GM21447 (cell line): ENCODE measurements around the gene UCK2.
A peak's percentile ranks its signal among the peaks of the same experiment; 100 is the strongest.

ENCODE experiments used
- ATAC-seq: cut with Tn5 transposase; IDR thresholded peaks from one replicate; pipeline ENCODE4 v1.9.1; 2021; ENCODE audit not compliant: unreplicated experiment

UCK2 gene

DNA sequence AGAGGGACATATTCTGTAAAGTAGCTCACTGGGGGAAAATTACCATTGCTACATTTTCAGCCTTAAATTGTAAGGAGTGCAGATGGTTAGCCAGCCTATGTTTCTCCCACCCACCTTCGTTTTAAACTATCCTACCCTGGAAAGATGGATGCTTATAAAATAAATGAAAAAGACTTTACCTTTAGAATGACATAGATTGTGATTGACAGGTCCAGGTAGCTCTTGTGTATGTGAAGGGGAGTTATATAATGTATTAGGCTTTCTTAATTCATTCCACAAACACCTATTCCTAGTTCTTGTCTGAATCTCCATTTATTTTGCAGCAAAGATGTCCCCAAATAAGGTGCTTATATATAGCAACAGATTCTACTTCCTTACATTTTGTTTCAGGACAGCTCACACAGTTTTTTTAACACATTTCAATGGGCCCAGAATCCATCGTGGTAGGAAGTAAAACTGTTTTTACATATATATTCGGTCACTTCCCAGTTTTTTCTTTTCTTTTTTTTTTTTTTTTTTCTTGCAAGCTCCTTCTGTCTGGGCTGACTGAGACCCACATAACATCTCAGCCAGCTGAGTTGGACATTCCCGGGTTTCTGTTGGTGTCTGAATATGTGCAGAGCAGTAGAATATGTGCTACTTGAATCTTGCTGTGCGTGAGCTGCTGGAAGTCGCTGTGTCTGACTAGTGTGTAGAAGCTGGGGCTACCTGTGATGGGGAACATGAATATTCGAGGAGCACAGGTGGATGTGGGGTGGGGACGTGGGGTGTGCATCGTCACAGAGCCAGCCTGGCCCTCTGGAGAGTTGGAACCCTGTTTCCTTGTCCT lies 27.8 kb downstream of the UCK2 start:
- ATAC-seq = no peak

DNA sequence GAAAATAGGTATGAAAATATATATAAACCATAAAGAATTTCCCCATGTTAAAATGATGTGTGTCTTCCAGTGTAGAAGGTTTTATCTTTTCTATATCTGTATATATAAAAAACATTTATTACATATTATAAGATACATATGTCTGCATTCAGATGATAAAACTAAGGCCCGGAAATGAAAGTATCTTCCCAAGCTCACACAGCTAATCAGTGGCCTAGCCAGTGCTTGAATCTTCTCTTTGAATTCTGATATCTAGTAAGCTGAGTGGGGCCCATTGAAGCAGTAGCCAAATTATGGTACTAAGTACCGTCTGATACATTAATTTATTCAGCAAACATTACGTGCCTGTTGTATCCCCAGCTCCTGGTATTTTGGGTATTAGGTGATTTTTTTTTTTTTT lies 28.6 kb downstream of the UCK2 start:
- no peak for ATAC-seq

- no peak for ATAC-seq
Measured at GRCh38 chr1:165856606-165857005, 29.2 kb downstream of the UCK2 start.

DNA sequence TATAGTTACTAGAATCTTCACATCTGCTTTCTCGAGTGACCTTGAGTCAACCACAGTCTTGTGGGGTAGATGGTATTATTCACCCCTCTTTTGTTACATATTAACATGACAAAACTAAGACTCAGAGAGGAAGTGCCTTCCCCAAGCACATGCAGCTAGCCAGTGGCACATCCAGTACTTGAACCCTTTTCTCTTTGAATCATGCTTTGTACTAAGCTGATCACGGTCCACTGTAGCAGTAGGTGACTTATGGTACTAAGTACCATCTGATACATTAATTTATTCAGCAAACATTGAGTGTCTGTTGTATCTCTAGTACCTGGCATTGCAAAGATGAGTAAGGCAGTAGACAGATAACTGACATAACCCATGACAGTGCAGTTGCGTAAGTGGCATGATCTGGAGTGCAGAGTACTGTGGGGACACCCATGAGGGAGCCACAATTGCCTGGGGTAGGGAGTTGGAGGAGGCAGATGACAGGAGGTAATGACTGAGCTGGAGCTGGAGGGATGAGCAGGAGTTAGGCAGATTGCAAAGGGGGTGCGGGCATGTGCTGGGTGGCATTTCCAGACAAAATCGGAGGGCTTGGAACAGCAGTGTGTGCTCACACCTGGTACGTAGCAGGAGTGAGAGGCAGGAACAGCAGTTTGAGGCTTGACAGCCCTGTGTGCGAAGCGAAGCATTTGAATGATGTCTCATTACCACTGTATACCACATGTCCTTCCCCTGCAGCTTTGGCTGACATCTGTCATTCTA lies 29.8 kb downstream of the UCK2 start:
- ATAC-seq = peak; percentile 86

DNA sequence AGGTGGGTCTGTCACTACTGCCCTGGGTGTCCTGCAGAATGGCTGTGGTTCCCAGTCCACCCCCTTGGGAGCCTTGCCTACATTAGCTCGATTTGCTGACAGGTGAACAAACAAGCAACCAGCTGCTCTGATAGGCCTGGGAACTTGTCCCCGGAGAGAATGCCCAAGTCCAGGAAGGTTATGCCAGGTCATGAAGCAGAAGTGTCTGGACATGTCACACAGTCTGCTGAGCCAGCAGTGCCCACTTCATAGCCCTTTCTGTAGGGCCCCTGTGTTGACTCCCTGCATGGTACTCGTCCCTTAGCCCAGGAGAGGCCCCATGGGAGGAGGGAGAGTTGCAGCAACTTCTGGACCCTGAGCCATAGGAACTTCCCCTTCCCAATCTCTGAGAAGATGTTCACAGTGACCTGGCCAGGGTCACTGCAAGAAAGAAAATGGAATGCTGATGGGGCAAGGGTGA lies 31.0 kb downstream of the UCK2 start:
- no peak for ATAC-seq

DNA sequence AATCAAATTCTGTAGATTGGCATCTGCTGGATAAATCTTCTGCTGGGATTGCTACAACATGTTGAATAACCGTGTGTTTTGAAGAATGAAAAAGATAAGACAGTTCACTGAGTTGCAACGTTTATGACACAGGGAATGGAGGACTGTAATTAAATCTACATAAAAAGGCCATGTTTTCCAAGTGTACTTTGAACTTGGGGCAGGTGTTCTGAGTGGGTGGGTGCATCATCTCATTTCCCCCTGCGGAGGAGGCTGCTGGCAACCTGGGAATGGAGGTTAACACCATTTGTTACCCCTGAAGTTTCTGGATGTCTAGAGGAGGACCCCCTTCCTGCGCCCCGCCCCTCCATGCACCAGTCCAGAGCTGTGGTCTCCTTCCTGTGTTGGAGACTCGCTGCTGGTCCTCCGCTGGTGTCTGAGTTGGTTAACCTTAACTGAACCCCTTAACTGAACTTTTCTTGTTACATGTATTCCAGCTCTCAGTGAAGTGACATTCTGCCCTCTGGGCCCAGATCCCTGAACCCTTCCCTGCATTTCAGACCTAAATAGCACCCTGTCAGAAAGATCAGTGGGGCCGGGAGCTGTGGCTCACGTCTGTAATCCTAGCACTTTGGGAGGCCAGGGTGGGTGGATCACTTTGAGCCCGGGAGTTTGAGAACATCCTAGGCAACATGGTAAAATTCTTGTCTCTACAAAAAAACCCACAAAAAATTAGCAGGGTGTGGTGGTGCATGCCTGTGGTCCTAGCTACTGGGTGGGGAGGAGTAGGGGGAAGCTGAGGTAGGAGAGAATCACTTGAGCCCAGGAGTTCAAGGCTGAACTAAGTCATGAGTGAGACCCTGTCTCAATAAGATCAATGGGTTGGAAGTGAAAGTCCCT lies 31.8 kb downstream of the UCK2 start:
- ATAC-seq = no peak

DNA sequence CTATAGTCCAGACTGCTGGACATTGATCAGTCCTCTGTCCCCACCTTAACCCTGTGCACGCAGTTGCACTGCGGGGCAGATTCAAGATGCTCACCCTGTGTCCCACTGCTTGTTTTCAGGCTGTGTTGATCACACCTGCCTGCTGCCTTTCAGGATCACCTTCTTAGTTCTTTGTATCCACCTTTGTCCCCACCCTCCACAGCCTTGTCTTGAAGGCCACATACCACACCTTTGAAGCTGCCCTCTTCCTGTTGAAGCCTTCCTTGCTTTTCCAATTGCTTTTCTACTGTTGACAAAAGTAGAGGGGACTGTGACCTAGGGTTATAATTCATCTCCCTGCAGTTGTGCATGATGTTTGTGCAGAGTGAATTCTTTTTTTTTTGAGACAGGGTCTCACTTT lies 32.7 kb downstream of the UCK2 start:
- ATAC-seq = no peak

- no peak for ATAC-seq
Measured at GRCh38 chr1:165861911-165862310, 34.5 kb downstream of the UCK2 start.

- peak; percentile 53 for ATAC-seq
Measured at GRCh38 chr1:165862448-165862847, 35.0 kb downstream of the UCK2 start.

- no peak for ATAC-seq
Measured at GRCh38 chr1:165863346-165863745, 35.9 kb downstream of the UCK2 start.

DNA sequence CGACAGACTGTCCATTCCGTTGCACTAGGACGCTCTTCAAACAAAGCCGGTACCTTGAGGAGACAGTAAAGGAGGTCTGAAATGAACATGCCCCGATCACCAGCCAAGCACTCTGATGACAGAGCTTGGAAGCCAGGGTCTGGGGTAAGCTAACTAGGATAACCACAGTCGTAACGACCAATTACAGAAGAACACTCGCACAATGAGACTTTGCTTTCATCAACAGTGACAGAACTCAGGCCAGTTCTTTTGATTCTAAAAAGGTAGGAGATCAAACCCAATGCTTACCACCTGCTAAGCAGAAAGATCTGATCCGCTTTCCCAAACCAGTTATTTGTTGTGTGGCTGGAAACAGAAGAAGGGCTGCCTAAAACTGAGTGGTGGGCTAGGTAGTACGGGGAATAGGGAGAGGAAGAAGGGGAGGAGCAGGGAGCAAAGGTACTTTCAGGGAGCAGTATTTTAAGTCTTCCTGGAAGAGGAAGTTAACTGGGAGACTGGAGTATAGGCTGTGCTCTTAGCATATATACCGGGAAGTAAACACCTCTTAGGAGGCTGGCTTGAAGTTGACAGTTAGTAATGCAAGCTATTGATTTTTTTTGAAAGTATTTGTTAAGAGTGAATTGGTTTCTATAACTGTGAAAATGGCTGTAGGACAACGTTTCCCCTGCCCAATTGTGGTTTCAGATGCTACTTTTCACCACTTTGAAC lies 38.4 kb downstream of the UCK2 start:
- ATAC-seq = no peak

GRCh38 chr1:165869343-165869742 lies 41.9 kb downstream of the UCK2 start:
- ATAC-seq = no peak

DNA sequence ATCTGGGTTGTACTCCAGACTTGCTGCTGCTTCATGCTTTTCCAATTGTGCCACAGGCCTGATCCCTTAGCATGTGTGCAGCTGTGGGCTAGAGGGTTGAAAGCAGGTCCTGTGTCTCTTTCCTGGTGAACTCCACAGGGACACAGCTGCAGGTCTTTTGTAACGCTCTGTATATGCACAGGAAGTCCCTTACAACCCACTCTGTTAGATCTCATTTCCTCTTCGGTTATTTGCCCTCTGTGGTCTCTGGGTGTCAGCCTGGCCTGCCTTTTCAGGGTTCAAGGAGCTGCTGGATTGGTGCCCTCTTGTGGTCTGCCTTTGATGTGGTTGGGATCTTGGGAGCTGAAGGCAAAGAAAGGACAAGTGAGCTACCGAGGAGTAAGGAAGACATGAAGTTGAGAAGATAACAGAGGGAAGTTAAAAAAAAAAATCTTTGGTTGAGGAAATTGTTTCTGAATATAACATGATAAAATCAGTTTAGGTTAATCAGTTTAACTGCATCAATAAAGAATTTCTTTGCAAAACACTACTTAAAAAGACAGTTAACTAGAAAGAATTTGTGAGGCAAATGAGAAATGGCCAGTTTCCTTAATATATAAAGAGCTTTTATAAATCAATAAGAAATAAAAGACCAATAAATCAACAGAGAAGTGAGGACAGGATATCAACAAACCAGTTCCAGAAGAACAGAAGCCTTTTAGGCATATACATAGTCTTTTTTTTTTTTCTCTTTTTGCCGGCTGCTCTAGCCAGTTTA lies 44.1 kb downstream of the UCK2 start:
- peak; percentile 90 for ATAC-seq

DNA sequence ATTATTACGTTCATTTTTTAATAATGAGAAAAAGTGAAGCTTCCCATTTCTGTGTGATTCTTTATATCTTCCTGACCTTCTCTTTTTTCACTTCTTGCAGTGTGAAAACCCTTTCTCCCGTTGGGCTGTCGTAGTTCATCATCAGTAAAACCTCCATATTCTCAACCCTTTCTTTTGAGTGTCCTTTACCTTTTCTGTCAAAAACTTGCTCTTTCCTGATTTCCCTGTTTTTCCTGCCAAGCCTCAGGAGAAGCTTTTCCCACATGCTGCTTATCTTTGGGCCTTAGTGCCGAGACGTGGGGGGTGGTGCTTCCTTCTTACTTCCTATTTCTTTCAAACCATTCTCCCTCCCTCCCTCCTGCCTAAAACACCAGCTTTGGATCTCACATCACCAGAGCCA lies 46.1 kb downstream of the UCK2 start:
- no peak for ATAC-seq

- ATAC-seq = no peak
Measured at GRCh38 chr1:165874643-165875042, 47.2 kb downstream of the UCK2 start.

- ATAC-seq = peak; percentile 31
Measured at GRCh38 chr1:165875171-165875570, 47.8 kb downstream of the UCK2 start.

- no peak for ATAC-seq
Measured at GRCh38 chr1:165875604-165876003, 48.2 kb downstream of the UCK2 start.

DNA sequence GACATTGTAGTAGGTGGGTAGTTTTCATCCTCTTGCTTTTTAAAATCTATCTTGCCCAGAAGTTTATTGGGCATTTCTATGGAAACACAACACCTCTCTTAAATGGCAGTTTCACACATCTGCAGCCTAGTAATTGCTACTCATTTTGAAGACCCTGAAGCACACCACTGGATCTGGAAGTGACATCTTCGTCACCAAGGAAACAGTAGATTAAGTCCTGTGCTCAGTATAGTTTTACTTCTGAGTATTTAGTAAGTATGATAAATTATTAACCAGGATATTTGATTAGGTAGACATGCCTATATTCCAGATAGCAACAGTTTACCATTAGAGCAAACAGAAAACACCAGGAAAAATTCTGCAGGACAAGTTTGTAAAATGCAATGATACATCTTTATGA lies 48.7 kb downstream of the UCK2 start:
- no peak for ATAC-seq

GRCh38 chr1:165877411-165877810 lies 50.0 kb downstream of the UCK2 start:
- no peak for ATAC-seq
